IMR-90 (cell line): ENCODE measurements around the gene D2HGDH. TPM values are rescaled to one million over a fixed set of nuclear protein-coding genes. Genes with fewer than 3 reads are reported as not detected.

Experiments
- ATAC-seq: fragments of 200-7000 bp; cut with Tn5 transposase; 2 replicates; pipeline ENCODE4 v1.9.1; 2020; ENCODE audit warnings: low read depth, mild to moderate bottlenecking, moderate library complexity
- BruUV-seq: library from RNA; stranded (reverse); fragments of 400-500 nt; replicated peaks from 2 replicates; lab custom pipeline; 2021; lab: Mats Ljungman, UMichigan
- CTCF ChIA-PET: fragments of 300-600 bp; formaldehyde crosslinking; extraction: SDS; loops from one replicate; lab custom pipeline; 2021; ENCODE audit warnings: antibody characterized with exemption; lab: Yijun Ruan, JAX
- POLR2A ChIA-PET: fragments of 300-600 bp; sonication (Branson Sonifier 250); formaldehyde crosslinking; loops from one replicate; lab custom pipeline; 2022; ENCODE audit warnings: antibody characterized with exemption; ENCODE audit not compliant: unreplicated experiment; lab: Charles Lee
- DNase-seq: peaks from one replicate; pipeline ENCODE4 v3.0.0; 2013
- H2AFZ ChIP-seq: replicated peaks from 2 replicates; pipeline ENCODE3; 2013; ENCODE audit warnings: low read length, mild to moderate bottlenecking; ENCODE audit not compliant: poor library complexity
- H2AK5ac ChIP-seq: 2 replicates; pipeline ENCODE4 v1.6.1; 2013; ENCODE audit warnings: low read depth, low read length, inconsistent platforms
- H2AK9ac ChIP-seq: replicated peaks from 2 replicates; pipeline ENCODE3; 2013; ENCODE audit warnings: mild to moderate bottlenecking, low read depth, low read length, moderate library complexity; ENCODE audit not compliant: poor library complexity
- H2BK120ac ChIP-seq: 2 replicates; pipeline ENCODE4 v1.6.1; 2013; ENCODE audit warnings: low read depth, low read length, inconsistent platforms
- H2BK15ac ChIP-seq: 3 replicates; pipeline ENCODE4 v1.6.1; 2013; ENCODE audit warnings: low read depth, low read length, inconsistent platforms
- H2BK20ac ChIP-seq: 2 replicates; pipeline ENCODE4 v1.6.1; 2013; ENCODE audit warnings: low read depth, mild to moderate bottlenecking, inconsistent platforms, low read length, moderate library complexity
- H2BK5ac ChIP-seq: 2 replicates; pipeline ENCODE4 v1.6.1; 2013; ENCODE audit warnings: mild to moderate bottlenecking, low read depth, low read length, inconsistent platforms; ENCODE audit not compliant: poor library complexity, severe bottlenecking
- H3K14ac ChIP-seq: replicated peaks from 2 replicates; pipeline ENCODE4 v1.6.1; 2013; ENCODE audit warnings: low read depth, low read length, inconsistent platforms
- H3K18ac ChIP-seq: 2 replicates; pipeline ENCODE4 v1.6.1; 2013; ENCODE audit warnings: low read depth, low read length, control low read depth
- H3K23ac ChIP-seq: 2 replicates; pipeline ENCODE4 v1.6.1; 2013; ENCODE audit warnings: low read depth, low read length, inconsistent platforms
- H3K27ac ChIP-seq: 2 replicates; pipeline ENCODE4 v1.5.1; 2013; ENCODE audit warnings: mild to moderate bottlenecking, control low read depth, low read length; ENCODE audit not compliant: insufficient read depth
- H3K27me3 ChIP-seq: 2 replicates; pipeline ENCODE4 v1.6.1; 2013; ENCODE audit warnings: low read length; ENCODE audit not compliant: control insufficient read depth, insufficient read depth
- H3K36me3 ChIP-seq: 2 replicates; pipeline ENCODE4 v1.6.1; 2013; ENCODE audit warnings: low read length, mixed read lengths; ENCODE audit not compliant: control insufficient read depth, insufficient read depth
- H3K4ac ChIP-seq: 2 replicates; pipeline ENCODE4 v1.6.1; 2013; ENCODE audit warnings: low read depth, low read length, inconsistent platforms
- H3K4me1 ChIP-seq: 2 replicates; pipeline ENCODE4 v1.6.1; 2013; ENCODE audit warnings: low read length, mixed read lengths; ENCODE audit not compliant: control insufficient read depth, insufficient read depth
- H3K4me2 ChIP-seq: 2 replicates; pipeline ENCODE4 v1.6.1; 2013; ENCODE audit warnings: low read depth, mild to moderate bottlenecking, control low read depth, low read length, moderate library complexity
- H3K4me3 ChIP-seq: 2 replicates; pipeline ENCODE4 v1.5.1; 2013; ENCODE audit warnings: low read depth, mild to moderate bottlenecking, control low read depth, low read length, moderate library complexity; ENCODE audit not compliant: insufficient read depth
- H3K56ac ChIP-seq: 2 replicates; pipeline ENCODE4 v1.6.1; 2013; ENCODE audit warnings: low read length, inconsistent platforms; ENCODE audit not compliant: insufficient read depth; ENCODE audit errors: extremely low read depth
- H3K79me1 ChIP-seq, 2 experiments: 2 replicates each; pipeline ENCODE4 v1.6.1; 2013; ENCODE audit warnings: low read length in 2 of 2, inconsistent platforms in 1 of 2, low read depth in 1 of 2
- H3K9ac ChIP-seq: 2 replicates; pipeline ENCODE4 v1.6.1; 2013; ENCODE audit warnings: low read depth, low read length, control low read depth
- H3K9me1 ChIP-seq: 2 replicates; pipeline ENCODE4 v1.6.1; 2013; ENCODE audit warnings: low read length, inconsistent platforms; ENCODE audit not compliant: insufficient read depth
- H3K9me3 ChIP-seq: 2 replicates; pipeline ENCODE4 v1.6.1; 2013; ENCODE audit warnings: low read length; ENCODE audit not compliant: control insufficient read depth, insufficient read depth
- H4K20me1 ChIP-seq: 2 replicates; pipeline ENCODE4 v1.6.1; 2013; ENCODE audit warnings: low read length, inconsistent platforms; ENCODE audit not compliant: insufficient read depth
- H4K5ac ChIP-seq: 2 replicates; pipeline ENCODE4 v1.6.1; 2013; ENCODE audit warnings: mild to moderate bottlenecking, low read depth, low read length, control low read depth
- H4K8ac ChIP-seq, 2 experiments: 2 replicates each; pipeline ENCODE4 v1.6.1; 2013; ENCODE audit warnings: low read depth in 2 of 2, low read length in 2 of 2, control low read depth in 1 of 2, inconsistent platforms in 1 of 2
- H4K91ac ChIP-seq: 2 replicates; pipeline ENCODE4 v1.6.1; 2013; ENCODE audit warnings: low read depth, low read length, inconsistent platforms; ENCODE audit not compliant: insufficient read depth
- FOS ChIP-seq: fragments of 150-350 bp; IDR thresholded peaks from 2 replicates; pipeline ENCODE4 v1.6.1; 2016; ENCODE audit warnings: low read depth, low read length
- NFE2L2 ChIP-seq: fragments of 150-350 bp; IDR thresholded peaks from 2 replicates; pipeline ENCODE4 v1.6.1; 2016; ENCODE audit warnings: low read depth, mild to moderate bottlenecking, low read length
- RCOR1 ChIP-seq: IDR thresholded peaks from 2 replicates; pipeline ENCODE4 v1.6.1; 2012; ENCODE audit warnings: mild to moderate bottlenecking, low read length, improper control_type of control experiment; ENCODE audit not compliant: insufficient replicate concordance
- WGBS, 2 experiments: methylation state at CpG; one replicate each; pipeline versions ENCODE4 v1.1.5 to v1.1.7; 2013; ENCODE audit warnings: missing lambda C conversion rate in 2 of 2; ENCODE audit not compliant: insufficient read length in 1 of 2; ENCODE audit errors: extremely low coverage in 2 of 2; 5-methylcytosine and 5-hydroxymethylcytosine counted together
- dilution Hi-C: fragments of 300-500 bp; cut with HindIII; formaldehyde crosslinking; loops from one replicate; pipeline ENCODE4 v1.14.3; 2018; ENCODE audit warnings: low sequenced_read_pairs; ENCODE audit not compliant: unreplicated experiment
- in situ Hi-C: fragments of 300-500 bp; cut with MboI; formaldehyde crosslinking; loops from 3 replicates; pipeline ENCODE4 v1.14.3; 2019; ENCODE audit warnings: low sequenced_read_pairs, inconsistent platforms, mixed read lengths
- intact Hi-C: fragments of 100-400 bp; cut with micrococcal nuclease; formaldehyde crosslinking; loops from 2 replicates; pipeline ENCODE4 v1.10.0; 2022
- polyA plus RNA-seq, 3 experiments: library from polyadenylated mRNA; depleted of rRNA; stranded (reverse); fragments of >200 nt; gene quantifications; 2 replicates each; pipeline ENCODE4 v1.2.3, GENCODE V29; 2012; ENCODE audit warnings: low replicate concordance in 1 of 3
- total RNA-seq: library from RNA; depleted of rRNA; stranded (reverse); fragments of >200 nt; gene quantifications from 2 replicates; pipeline ENCODE4 v1.2.3, GENCODE V29; 2012
- TF ChIP-seq, protein P1 (sequence below): conservative IDR thresholded peaks from 2 replicates; pipeline ENCODE4 v1.5.1; 2012; ENCODE audit warnings: mild to moderate bottlenecking, low read depth, low read length, improper control_type of control experiment

Gene D2HGDH
- total and polyA plus RNA-seq, 2 of the 4 experiments (the other 2 are of a cell fraction): 6.3 to 22.1 TPM

DNA sequence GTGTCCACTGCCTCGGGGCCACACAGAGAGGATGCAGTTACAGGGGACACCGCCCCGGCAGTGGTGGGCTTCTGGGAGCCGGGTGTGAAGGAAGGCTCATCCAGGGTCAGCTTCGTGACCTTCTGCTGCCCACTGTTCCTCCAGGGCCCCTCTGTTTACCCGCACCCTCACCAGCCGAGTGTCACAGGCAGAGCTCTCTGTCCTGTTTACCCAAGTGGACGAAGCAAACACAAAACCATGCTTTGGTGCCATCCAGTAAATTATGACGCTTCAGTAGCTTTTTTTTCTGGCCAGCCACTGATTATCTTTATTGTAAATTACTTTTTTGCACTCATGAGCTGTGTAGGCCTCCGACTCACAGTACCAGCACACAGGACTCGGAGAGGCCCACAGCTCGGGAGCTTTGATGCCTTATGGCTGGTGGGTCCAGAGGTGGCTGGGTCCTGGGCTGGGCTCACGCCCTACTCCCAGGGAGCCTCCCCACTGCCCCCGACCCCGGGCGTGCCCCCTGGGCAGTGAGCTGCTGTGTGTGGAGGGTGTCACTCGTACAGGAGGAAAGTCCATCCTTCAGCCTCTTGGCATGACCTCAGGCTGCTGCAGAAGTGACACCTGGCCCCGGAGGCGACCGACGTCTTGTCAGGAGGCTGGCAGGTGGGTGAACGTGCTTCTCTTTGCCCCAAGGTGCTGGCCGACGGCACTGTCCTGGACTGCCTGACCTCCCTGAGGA is 9.8 kb downstream of the D2HGDH start:
- Histone ChIP-seq H4K8ac (no peak overlapping the region), H3K4ac (no peak overlapping the region), H3K27me3 (no peaks in the 10 kb centered on the region), H2AK9ac (no peak overlapping the region), H3K9me3 (0 out of 2 replicates have a peak, but pooled peaks cover 2% of the 10 kb centered on the region), H2AK5ac (no peak overlapping the region), H3K4me3 (no peak overlapping the region), H3K36me3 (peaks cover 41% of the 10 kb centered on the region), H3K4me2 (no peak overlapping the region), H2BK120ac (no peak overlapping the region), H4K20me1 (peaks cover 17% of the 10 kb centered on the region), H3K4me1 (peaks cover 3% of the 10 kb centered on the region), H3K9me1 (peaks cover 10% of the 10 kb centered on the region), H3K9ac (no peak overlapping the region), H2BK15ac (no peak overlapping the region), H3K23ac (no peak overlapping the region), H4K91ac (no peak overlapping the region), H3K27ac (no peak overlapping the region), H4K5ac (no peak overlapping the region), H2BK5ac (no peak overlapping the region), H3K18ac (no peak overlapping the region), H3K56ac (no peak overlapping the region), H2BK20ac (no peak overlapping the region), H2AFZ (no peak overlapping the region), H3K14ac (no peak overlapping the region), H3K79me1 (peaks cover 4 to 12% of the 10 kb centered on the region in 2 experiments; a peak in 3 of 4 replicates)
- 95% methylated on average over 10 of the region's 24 CpGs; no CpG with 5 or more reads in 1 of the 2 experiments for WGBS, 2 experiments
- ChIA-PET CTCF (no interaction called here), POLR2A (interaction anchor here (0.6 kb wide), 1 partner anchor 101 kb away, joined by 3 read pairs; no protein-coding TSS in a partner anchor)
- dilution Hi-C loops: no loop called here
- in situ Hi-C loops: no loop called here
- BruUV-seq: no TSS peak
- intact Hi-C loops: no loop called here
- ATAC-seq (no peak), DNase-seq (no peak)
- TF ChIP-seq NFE2L2 (no peak), RCOR1 (no peak), FOS (no peak)
- TF ChIP-seq, protein P1, sequence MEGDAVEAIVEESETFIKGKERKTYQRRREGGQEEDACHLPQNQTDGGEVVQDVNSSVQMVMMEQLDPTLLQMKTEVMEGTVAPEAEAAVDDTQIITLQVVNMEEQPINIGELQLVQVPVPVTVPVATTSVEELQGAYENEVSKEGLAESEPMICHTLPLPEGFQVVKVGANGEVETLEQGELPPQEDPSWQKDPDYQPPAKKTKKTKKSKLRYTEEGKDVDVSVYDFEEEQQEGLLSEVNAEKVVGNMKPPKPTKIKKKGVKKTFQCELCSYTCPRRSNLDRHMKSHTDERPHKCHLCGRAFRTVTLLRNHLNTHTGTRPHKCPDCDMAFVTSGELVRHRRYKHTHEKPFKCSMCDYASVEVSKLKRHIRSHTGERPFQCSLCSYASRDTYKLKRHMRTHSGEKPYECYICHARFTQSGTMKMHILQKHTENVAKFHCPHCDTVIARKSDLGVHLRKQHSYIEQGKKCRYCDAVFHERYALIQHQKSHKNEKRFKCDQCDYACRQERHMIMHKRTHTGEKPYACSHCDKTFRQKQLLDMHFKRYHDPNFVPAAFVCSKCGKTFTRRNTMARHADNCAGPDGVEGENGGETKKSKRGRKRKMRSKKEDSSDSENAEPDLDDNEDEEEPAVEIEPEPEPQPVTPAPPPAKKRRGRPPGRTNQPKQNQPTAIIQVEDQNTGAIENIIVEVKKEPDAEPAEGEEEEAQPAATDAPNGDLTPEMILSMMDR: no peak
